ENCODE results near the gene LDLRAD3.

The LDLRAD3 gene

DNA sequence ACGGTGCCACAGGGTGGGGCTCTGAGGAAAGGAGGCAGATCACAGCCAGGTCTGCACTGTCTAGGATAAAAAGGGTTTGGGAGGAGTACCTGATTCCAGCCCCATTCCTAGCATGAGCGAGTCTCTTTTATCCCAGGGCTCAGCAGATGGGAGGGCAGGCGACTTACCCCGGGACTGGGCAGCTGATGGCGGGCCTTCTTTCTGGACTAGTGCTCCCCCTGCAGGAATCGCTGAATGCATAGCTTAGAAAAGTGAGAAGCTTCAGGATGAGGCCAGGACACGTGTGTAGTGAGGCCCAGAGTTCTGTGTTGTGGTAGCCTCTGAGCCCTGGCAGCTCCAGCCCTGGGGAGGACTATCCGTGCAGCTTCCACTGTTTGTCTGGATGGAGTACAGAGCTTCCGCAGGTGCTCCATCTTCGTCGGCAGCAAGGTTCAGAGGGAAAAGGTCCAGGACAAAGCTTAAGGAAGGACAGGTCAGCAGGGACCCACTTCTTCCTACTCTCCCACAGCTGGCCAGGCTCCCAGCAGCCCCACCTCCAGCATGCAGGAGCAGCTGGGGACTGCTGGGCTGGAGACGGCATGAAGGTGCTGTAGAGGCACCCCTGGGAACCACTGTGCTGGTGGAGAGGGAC lies 315.0 kb downstream of the LDLRAD3 start:
- FAIRE-seq = no peak

DNA sequence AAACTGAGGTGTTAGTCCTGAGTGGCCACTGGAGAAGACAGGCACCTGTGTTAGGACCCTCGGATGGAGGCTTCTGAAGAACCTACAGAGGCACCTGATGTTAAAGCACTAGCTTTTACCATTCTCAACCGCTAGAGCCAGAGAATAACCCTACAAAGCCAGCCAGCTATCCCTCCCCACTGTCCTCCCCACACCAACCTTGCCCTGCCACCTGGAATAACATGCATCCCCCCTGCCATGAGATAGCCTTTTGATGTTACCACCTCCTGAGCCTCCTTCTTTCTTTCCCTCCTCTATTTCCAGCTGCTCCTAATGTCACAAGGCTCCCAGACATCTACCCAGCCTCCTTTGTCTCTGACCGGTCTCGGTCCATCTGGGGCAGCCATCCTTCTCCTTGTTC lies 317.2 kb downstream of the LDLRAD3 start:
- no peak for FAIRE-seq

DNA sequence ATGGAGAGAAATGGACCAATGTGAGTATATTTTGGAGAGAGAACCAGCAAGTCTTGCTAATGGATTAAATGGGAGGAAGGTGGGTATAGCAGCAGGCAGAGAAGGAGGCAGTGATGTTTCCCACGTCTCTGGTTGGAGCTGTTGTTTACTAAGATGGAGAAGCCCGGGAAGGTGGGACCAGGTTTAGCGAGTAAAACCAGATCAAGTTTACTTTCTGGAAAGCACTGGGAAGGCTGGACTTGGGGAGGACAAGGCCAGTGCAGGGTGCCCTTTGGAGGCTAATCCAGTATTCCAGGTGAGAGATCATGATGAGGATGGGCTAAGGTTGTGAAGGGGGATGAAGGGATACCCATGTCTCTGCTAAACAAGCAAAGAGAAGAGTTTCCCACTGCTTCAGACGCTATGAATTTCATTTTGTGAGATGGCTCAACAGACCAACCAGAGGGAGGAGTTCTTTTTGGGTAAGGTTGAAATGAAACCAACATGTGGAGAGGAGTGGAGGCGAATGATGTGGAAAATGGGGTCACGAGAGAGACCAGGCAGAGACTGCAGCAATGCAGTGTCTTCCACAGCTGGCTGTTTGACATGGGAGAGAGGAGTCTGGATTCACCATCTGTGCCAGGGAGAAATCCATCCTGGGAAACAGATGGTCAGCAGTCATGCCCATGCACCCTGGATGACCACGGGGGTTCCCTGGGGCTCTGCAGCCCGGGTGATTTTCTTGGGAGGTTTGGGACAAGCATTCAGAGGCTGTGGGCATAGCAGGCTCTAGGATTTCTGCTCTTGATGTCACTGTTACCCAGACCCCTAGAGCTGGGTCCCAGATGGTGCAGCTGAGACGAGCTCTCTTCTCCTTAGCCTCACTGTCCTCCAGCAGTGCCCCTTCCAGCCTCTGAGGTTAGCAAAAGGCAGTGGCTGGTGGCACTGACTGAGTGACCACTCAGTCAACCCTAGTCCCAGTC lies 320.4 kb downstream of the LDLRAD3 start:
- no peak for FAIRE-seq

DNA sequence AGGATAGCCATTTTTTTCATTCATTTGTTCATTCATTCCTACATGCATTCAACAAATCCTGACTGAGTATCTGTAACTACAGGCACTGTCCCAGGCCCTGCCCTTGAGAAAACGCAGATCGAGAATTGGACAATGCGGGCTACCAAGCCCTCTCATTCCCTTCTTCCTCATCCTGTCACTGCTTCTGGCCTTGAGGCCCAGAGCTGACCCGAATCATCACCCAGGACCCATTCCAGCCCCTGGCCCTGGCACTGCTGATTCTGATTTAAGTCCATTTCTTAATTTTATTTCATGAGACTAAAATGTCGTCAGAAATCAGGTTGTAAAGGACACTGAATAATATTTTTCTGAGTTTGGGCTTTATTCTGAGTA lies 321.1 kb downstream of the LDLRAD3 start:
- FAIRE-seq = no peak

DNA sequence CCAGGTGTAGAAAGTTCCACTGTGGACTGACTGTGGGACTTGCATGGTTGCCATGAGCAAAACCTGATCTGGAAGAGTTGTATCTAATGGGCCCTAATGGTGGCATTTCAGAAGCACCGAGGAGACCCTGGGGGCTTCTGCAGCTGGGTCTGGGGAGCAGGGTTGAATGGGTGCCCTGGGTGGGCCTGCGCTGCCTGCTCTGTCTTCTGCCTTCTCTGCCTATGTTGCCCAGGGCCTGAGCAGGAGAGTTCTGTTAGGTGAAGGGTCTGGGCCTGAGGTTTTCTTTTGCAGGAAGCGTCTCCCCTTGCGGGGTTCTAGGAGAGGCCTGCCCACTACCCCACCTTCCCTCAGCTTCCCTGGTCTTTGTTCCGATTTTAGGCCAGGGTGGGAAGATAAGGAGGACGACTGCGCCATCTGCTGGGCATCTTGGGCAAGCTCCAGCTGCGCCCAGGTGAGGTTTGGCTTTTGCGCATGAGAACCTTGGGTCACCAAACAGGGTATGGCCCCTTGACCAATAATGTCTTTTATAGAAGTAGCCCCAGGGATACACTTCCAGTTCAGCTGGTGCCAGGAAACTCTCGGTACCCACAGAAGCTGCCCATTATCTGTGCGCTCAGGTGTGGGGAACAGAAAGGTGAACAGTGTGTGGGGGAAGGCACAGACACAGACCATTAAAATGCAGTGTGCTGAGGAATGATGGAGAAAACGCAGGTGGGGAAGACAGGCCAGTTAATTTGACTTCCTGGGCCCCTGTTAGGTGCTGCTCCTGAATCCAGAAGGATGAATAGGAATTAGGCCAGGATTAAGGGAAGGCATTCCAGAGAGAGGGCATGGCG lies 322.1 kb downstream of the LDLRAD3 start:
- peak; percentile 11 for FAIRE-seq

DNA sequence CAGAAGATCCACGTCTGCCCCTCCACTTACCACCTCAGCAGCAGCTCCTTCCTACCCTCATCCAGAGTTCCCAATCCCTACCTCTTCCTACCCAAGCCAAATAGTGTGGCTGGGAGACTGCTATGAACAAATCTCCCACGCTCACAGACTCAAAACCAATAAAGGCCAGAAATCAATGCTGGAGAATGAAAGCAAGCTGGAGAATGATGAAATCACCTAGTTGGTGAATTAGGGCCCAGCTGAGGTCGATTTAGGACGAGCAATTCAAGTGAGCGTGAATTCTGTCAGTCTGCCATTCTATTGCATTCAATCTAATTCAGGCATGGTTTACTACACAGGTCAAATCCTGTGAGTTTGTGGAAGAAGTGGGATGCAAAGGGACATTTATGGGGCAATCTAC lies 322.9 kb downstream of the LDLRAD3 start:
- FAIRE-seq = no peak

DNA sequence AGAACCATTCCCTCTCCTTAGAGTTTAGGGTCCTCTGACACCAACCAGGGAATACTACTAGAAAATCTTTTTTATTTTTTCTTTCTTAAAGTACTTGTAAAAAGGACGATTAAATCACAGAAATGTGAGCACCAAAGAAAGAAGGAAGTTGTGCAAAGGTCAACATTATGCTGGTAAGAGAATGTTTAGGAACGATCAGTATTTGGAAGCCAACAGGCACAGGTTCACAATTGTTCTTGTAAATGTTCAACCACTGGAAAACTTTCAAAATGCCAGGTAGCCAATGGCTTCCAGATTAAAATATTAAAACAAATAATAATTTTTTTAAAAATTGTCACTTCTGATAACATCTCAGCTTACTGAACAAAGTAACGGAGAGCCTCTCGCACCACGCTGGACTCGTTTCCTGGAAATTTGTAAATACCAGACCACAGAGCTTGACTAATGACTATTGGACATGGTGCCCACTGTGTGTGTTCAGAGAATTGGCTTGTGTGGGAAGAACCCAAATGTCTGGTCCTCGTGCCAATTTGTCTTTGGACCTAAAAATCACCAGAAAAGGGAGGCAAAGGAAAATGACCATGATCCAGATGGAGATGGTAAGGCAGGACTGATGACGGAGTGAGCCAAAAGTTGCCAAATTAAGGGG lies 324.6 kb downstream of the LDLRAD3 start:
- no peak for FAIRE-seq

DNA sequence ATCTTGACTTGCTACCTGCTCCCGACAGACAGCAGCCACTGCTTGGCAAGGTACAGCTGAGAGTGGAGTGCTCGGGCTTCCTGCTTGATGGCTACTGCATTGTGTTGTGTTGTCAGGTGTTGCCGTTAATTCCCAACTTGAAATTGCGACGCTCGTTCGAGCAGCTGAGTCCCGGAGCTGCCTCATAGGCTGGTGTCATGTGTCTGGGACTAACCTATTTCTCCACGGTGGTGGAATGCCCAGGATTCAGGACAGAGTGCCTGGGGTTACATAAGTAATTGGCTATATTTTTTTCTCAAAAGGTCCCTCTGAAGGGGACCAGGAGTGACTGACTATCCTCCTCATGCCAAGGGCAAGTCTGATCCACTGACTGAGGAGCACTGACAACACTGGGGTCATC lies 326.8 kb downstream of the LDLRAD3 start:
- FAIRE-seq = no peak

DNA sequence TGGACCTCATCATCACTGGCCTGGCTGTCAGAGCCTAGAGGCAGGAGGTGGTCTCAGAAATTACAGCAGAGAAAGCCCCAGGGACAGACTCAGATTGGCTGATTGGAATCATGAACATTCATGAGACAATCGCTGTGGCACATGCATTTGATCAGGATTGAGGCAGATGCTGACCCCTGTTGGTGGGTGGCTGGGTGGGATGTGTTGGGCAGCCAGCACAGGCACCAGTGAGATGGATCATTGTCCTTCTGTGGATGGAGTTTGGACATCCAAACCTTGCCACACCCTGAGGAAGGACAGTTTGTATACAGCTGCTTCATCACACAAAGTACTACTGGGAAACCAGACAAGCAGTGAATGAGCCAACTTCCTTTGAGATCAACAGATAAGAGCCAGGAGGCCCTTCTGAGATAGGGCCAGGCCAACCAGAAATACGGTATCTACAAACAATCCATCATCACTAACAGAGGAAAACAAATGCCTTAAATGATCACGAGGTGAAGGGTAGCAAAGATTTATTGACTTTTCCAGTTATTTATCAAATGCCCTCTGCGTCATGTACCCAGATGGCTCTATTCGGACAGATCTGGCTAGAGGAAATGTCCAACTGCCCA lies 328.0 kb downstream of the LDLRAD3 start:
- no peak for FAIRE-seq

DNA sequence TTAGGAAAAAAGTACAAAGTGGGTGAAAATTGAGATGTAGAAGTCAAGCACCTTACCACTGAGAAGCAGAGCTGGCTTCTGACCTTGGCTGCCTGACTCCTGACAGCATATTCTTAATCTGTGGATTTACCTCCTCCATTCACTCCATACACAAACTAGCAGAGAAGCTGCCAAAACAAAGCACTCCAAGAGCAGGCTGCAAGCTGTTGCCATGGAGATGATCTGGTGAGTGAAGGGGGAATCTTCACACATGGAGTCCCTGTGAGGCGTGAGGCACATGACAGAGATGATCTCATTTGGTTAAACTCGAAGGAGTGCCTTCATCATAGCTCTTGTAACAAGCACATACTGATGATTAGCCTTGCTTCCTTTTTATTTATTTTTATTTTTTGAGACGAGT lies 329.2 kb downstream of the LDLRAD3 start:
- FAIRE-seq = no peak

DNA sequence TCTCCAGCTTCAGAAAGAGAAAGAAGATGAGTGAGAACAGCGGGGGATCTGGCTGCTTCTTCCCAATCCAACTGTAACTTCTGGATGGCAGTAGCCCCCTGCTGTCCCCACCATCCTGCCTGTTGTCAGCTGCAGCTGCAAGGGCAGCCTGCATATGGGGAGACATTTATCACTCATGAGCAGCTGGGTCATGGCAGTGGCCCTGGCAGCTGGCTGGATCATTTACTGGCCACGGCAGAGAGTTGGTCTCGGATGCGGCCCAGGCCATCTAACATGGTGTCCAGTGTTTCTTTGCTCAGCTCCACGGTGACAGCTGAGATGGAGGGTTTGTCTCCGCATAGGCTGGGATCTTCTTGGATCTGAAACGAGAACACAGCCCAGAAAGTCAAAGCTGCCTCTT lies 330.6 kb downstream of the LDLRAD3 start:
- no peak for FAIRE-seq

DNA sequence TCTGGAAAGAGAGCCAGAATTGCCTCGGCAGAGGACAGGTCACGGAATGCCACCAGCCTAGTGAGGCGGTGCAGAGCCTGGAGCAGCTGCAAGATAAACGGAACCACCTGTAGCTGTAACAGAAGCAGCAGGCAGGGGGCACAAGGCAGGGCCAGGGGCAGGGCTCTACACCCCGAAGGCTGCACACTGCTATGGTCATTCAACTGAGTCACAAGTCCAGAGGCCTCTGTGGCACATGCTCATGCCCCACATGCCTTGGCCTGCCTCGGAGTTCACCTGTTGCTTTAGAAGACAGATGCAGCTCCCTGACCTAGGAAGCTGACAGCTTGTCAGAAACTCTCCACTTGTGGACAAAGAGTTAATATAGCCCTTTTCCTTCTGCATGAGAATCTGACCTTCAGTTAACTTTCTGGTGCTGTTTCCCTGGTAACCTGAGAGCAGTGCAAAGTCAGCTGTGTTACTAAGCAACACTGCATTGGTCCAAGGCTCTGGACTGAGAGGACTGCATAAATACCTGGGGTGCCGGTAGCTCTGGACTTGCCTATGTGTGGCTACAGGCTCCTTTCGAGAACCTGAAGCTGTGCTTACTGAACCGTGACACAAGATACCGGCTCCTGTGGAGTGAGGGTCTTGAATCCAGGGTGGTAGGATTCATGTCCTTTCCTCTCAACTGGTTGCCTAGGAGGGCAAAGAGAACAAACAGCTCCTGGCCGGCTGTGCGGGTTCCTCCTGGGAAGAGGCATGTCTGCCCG lies 334.8 kb downstream of the LDLRAD3 start:
- no peak for FAIRE-seq

DNA sequence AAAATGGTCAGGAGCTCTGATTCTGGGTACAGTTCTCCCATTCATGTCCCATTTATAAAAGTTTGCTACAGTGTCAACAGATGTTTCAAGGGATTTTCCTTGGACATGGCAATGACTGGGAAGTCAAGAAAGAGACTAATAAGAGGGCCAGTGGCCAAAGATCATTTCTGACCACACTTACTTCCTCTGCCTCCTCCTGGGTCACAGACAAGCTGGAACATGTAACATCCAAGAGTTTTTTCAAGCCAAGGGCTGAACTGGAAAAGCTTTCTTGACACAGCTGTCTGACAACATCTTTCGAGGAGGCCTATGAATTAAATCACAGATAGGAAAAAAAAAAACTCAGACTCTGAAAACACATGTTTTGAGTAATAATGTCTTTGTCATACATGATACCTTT lies 336.7 kb downstream of the LDLRAD3 start:
- no peak for FAIRE-seq
